NCI-H82 treated with DMSO at 0.1 percent for 48 hours (cell line): Measurements from ENCODE around the gene SH3BGRL2.
"Not testable (repeated sequence)": the region's sequence is repeated elsewhere in the genome, so short reads cannot be mapped to it uniquely, and the experiment has no call there.

Experiments
- DNase-seq: peaks from one replicate; lab custom pipeline; 2025; ENCODE audit not compliant: unreplicated experiment; lab: John Stamatoyannopoulos, UW

Gene SH3BGRL2

DNA sequence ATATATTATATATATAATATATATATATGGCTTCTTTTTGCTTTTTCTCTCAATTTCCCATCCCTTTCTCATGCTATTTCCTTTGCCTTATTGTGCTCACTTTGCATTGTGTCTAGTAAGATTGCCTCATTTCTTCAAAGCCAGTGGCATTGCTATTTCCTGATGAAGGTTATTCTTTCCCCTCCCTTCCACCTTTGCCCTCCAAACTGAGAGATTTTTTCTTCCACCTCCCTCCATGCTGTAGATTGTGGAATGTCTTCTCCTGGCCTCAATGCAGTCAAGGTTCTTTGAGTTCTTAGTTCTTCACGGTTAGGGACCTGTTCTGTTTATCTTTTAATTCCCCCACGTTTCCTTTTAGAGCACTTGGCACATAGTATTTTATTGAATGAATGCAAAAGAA lies 17.2 kb downstream of the SH3BGRL2 start:
- no peak for DNase-seq

DNA sequence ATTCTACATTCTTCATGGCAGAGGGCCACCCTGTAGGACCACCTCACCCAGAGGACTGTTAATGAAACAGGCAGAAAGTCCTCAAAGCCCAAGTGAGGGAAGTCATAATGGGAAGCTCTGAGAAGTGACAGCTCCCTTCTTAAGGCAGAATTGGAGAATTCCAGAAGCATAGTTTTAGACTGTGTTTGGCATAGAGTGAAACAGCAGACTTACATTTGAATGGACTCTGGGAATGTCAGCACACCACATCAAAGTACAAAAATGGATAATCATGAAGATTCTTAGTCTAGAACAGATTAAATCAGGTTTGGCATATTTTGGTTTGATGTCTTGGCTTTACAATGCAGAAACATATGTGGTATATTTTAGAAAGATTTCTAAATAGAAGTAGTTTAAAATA lies 17.9 kb downstream of the SH3BGRL2 start:
- no peak for DNase-seq

DNA sequence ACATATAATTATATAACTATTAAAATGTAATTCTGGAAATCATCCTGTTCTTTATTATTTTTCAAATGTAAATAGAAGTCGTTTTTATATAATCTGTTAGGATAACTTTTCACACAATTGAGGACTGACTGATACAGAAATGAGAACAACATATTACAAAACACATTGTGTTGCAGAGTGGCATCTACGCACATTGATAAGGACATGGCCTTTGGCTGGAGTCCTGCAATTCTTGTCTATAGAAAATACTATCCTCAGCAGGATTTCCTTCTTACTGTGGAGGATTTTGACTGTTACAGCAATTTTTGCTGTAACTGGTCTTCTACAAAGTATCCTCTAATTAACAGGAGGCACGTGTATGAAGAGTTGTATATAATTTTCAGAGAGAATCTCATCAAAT lies 19.8 kb downstream of the SH3BGRL2 start:
- DNase-seq: no peak

DNA sequence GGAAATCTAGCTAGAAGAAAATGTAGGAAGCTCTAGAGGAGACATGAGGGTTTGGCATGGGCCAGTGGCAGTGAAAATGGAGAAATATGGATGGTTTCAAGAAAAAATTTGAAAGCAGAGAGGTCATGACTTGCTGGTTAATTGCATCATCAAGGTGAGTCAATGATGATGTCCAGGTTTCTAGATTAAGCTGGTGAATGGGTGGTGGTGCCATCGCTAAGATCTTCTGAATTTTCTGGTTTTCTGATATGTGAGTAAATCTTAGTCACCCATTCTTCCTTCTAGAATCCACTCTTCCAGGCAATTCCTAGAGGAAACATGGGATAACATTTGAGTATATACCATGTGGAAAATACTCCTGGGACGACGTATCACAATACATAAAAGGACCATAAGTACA lies 25.0 kb downstream of the SH3BGRL2 start:
- DNase-seq: no peak

DNA sequence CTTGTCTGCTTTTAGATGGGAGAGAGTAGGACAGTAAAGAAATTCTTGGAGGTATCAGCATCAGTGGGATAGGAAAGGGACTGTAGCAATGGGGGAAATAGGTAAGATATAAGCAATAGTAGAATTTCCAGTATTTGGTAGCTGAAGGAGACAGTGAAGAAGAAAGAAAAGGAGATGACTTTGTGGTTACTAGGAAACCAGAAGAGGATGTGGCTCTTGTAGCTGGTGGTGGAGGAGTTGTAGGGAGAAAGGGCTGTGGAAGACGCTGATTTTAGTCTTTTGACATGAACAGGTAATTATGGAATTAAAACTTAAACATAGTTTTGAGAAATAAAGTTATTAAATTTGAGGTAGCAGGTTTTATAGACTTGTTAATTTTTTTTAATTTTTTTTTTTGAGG lies 26.1 kb downstream of the SH3BGRL2 start:
- no peak for DNase-seq

DNA sequence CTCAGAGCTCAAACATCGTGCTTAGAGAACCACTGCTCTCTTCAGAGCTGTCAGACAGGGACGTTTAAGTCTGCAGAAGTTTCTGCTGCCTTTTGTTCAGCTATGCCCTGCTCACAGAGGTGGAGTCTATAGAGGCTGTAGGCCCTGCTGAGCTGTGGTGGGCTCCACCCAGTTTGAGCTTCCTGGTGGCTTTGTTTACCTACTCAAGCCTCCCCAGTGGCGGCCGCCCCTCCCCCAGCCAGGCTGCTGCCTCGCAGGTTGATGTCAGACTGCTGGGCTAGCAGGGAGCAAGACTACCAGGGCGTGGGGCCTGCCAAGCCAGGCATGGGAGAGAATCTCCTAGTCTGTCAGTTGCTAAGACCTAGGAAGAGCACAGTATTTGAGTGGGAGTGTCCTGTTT lies 32.5 kb downstream of the SH3BGRL2 start:
- not testable (repeated sequence) for DNase-seq

DNA sequence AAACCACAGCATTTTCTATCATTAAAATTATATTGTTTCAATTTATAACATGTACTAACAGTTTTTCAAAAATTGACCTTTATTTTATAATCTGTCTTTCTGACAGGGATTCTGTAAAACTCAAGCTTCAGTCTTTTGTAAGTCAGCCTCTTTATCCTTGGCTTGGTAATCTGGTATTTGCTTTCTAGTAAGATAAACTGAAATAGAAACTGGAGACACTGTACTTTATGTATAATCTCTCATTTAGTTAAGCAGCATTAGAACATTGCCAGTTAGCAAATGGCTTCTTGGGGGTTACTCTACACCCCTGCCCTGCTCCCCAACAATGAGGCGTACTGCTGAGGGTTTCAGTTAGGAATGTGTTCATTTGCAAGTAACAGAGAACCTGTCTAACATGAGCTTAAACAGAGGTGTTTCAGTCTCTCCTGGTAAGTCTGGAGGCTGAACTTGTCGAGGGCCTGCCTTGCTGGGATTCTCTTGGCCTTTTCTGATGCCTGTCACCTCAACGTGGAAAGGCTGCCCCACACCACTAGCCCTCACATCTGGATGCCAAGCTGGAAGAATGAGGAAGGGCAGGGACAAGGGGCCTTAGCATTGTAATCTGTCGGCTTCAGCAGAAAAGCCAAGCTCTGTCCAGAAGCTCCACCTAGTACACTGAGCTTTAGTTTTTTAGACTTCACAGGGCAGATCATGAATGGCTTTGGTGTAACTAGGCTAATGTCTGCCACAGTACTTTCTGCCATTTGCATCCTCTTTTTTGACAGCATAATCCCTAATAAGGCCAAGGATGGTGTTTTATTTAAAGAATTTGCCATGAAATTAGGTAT lies 34.8 kb downstream of the SH3BGRL2 start:
- DNase-seq: no peak

DNA sequence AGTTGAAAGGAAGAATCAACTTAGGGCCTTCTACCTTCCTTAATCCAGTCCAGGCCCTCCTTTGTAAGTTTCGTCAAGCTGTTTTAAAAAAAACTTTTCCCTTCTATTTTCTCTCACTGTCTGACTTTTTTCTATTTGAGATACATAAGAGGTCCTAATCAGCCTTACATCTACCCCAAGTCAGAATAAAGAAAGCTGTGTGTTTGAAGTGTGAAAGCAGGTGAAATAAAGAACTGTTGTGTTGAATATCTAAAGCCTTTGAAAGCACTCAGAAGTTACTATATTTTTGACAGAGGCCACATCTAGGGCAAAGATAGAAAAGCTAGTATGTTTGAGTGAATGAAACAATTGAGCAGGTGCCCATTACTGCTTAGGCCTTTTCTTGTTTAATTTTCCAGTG lies 35.5 kb downstream of the SH3BGRL2 start:
- DNase-seq: no peak

DNA sequence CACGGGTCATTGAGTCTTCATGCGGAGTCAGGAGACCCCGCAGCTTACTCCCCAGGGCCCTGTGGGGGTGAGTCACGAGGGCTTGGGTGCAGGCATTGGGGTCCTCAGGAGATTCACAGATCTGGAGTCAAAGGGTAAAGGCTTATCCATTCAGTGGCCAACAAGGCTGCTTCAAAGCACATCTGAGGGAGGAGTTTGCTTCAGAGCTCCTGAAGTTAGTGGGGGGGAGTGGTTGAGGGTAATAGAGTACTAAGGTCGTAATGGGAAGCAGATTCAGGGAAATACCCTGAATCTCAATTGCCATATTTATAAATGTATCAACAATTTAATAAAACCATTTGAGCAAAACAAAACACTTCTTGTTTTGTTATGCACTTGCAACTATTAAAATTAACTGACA lies 37.3 kb downstream of the SH3BGRL2 start:
- no peak for DNase-seq

DNA sequence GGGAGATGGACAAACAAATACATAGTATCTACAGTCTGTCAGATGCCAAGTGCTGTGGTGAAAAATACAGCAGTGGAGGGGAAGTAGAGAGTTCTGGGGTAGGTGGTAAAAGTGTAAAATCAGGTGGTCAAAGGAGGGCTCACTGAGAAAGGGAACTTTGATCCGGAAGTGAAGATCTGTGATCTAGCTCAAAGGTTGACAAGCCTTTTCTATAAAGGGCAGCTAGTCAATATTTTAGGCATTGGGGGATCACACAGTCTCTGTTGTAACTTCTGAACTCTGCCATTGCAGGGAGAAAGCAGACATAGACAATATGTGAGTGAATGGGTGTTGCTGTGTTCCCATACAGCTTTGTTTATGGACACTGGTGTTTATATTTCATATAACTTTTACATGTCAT lies 38.6 kb downstream of the SH3BGRL2 start:
- DNase-seq: no peak

DNA sequence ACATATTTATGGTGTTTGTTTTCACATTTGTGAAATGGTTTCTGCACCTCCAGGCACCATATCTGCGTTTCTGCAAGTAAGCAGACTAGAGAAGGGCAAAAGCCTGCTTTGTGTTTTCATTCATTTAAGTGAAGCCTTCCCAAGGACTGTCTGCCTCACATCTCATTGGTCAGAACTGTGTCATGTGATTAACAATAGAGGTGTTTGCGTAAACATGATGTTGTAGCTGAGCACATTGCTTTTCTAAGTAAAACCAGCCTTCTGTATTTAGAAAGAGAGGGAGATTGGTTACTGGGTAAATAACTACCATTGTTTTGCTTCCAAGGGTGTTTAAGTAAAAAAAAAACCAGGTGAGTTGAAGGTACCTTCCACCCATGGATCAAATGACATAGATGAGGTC lies 39.7 kb downstream of the SH3BGRL2 start:
- no peak for DNase-seq

DNA sequence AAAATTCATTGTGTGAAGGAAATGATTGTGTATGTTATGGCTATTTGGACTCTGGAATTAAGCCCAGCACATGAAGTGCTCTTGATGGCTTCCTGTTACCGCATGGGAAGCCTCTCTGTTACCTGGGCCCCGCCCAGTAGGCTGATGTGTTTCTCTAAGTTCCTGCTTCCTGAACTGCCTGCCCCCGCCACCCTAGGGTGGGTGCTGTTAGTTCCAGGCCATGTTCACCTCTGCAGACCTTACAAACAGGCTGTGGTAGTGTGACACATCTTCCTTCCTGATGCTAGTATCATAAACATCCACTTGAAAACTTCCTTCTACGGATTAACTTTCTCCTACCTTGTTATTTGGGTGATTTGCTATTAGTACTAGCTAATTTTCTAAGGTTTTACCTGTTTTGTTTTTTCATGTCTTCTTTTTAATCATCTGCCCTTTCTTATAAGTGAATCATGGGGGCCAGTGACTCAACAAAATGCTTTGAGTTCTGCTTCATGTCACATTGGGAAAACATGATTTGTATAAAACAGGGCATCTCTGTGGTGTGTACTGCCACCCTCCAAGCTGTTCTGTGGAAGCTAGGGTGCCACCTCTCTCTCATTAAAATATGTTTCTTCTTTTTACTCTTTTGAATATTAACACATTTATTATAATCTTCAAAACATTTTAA lies 40.6 kb downstream of the SH3BGRL2 start:
- no peak for DNase-seq

DNA sequence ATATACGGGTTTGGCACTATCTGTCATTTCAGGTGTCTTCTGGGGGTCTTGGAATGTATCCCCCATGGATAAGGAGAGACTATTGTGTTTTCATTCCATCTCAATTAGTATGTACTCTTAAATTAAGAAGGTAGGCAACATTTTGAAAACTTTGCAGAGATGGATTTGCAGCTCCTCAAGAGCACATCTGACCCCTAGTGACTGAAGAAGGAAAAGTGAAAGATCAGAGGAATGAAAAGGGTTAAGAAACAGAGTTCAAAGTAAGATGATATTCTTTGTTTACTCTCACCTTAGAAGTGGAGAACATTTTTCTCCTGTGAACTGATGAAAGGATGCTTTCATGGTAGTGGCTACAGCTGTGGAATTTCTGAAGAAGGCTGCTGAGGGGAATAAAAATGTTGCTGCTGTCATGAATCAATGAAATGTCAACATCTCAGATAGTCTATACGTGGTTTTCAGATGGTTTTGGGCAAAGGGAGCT lies 41.5 kb downstream of the SH3BGRL2 start:
- DNase-seq: no peak

DNA sequence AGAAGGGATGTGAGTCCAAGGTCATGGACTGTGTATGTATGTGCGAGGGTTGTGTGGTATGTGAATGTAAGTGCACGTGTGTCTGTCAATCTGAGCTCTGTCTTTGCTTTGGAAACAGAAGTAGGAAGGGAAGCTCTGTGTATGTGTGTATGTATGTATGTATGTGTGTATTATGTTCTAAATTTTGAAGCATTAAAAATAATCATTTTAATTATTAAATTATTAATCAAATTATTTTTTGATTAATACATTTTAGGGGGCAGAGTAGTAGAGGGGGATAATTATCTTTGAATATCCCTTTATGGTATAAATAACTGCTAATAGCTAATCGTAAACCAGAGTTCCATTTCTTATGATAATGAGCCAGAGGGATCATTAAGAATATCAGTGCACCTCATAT lies 42.8 kb downstream of the SH3BGRL2 start:
- no peak for DNase-seq

DNA sequence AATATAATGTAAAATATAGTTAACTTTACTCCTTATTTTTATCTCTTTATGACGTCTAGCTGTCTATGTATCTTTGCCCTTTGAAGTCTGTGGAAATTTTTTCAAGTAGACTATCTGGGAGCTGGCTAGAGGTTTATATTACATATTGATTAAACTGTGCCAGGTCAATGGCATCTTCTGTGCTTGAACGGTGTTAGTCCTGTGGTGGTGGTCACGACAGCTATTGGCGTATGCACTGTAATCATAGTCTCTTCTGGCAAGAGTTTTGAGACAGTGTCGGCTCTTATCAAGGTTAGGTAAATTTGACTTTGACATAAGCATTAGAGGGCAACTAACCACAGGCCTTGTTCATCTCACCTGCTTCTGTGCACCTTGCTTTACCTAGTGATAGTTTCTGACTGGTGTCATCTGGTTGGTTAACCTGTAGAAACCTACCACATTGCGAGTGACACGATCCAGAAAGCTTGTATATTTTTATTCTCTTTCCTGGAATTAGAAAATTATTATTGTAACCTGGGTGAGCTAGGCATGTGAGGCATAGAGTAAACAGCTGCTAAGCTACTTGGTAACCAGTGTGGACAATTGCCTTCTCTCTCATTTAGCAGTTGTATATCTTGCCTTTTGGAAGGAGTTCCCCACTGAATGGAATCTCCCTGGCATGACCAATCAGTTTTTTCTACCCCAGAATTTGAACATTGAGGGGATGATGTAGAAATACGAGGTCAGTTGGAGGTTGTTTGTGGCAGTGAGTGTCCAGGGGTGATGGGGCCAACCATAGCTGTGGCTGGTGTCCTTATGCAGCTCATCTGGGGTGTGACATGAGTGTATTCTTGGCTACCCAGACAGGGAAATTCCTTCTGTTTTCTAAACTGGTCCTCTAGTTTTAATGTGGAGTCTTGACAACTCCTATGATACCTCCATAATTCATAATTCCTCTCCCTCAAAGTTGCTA lies 45.9 kb downstream of the SH3BGRL2 start:
- no peak for DNase-seq

DNA sequence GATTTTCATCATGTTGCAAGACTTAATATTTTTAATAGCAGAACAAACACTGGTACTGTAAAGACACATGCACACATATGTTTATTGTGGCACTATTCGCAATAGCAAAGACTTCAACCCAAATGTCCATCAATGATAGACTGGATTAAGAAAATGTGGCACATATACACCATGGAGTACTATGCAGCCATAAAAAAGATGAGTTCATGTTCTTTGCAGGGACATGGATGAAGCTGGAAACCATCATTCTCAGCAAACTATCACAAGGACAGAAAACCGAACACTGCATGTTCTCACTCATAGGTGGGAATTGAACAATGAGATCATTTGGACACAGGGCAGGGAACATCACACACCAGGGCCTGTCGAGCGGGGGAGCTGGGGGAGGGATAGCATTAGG lies 51.6 kb downstream of the SH3BGRL2 start:
- DNase-seq: not testable (repeated sequence)

DNA sequence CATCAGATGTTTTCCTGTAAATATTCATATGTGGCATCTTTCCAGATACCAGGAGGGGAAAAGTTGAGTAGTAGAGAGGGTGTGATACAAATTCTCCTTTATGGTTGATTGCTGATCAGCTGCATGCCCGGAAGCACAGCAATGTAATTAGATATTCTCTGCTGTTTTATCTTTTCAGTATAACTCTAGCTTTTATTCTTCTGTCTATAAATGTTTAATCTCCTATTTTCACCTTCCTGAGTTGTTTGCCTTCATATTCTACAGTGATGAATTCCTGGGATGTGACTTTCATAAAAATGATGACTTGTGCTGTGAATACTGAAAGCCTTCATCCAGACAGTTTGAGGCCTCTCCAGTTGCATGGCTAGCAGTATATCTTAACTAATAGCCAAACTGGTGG lies 53.7 kb downstream of the SH3BGRL2 start:
- no peak for DNase-seq

DNA sequence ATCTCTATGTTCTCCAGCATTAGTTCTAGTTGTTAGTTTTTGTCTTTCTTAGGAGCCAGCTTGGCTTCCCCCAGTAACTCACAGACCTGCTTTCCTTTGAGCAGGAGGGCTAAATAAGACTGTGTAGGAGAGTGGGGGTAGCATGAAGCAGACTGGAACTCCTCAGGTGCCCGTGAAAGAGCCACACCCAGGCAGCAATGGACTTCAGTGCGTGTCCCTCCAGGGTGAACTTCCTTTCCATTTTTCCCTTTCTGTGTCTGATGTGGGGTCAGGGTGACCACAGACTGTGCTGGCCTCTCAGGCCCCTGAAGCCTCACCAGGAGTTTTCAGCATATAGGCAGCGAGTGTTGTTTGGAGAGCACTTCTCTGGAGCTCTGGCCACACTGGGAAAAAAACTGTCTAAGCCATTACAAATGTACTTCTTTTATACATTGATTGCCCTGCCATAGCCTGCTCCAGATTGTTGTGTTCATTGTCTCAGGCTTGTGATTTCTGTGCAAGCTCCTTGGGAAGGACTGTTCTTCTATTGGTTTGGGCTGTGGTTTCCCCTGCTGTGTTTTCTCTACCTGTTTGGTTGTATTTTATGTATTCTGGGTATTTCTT lies 55.7 kb downstream of the SH3BGRL2 start:
- DNase-seq: no peak

DNA sequence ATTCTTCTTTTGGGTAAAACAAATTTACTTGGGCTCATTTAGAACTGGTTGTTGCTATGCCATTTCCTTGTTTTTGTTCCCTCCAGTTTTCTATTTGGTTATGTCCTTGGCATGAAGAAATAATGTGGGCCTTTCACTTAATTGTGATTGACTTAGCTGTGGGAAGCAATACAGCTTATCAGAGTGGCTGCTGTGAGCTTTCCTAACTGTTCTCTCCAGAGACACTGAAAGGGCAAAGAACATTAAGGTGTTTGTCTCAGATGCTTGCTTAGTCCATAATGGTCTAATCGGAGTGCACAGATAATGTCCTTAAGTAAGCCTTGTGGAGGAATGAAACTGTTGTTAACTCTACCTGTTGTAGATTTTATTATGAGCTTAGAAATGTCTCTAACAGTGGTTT lies 56.6 kb downstream of the SH3BGRL2 start:
- DNase-seq: peak; percentile 31

DNA sequence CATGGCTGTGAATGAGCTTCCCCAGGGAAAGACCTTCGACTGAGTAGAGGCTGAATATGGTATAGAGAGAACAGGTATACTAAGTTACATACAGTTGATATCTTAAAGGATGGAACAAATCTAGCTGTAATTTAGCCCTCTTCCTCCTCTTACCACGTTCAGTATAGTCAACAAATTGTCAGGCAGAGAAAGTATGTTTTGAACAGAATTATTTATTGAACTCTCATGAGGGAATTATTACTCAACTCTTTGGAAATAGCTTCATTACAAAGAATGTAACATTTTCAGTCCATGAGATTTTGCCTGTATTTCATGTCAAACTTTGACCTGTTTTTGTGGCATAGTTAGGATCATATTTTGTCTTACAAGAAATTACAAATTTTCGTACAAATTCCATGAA lies 63.0 kb downstream of the SH3BGRL2 start:
- DNase-seq: no peak
